GM12878 (cell line): ENCODE data around the gene NELL1.

Experiments used
- HCFC1 ChIP-seq: fragments of 150-350 bp; IDR thresholded peaks from 2 replicates; pipeline ENCODE4 v1.6.1; 2014; ENCODE audit warnings: low read length
- JUND ChIP-seq: IDR thresholded peaks from 2 replicates; pipeline ENCODE4 v1.6.1; 2012; ENCODE audit warnings: low read depth, mild to moderate bottlenecking, low read length, improper control_type of control experiment, moderate library complexity
- POLR2A ChIP-seq: IDR thresholded peaks from 2 replicates; pipeline ENCODE4 v1.6.1; 2011; ENCODE audit warnings: low read depth, mild to moderate bottlenecking, low read length
- TCF7 ChIP-seq: IDR thresholded peaks from 2 replicates; pipeline ENCODE4 v1.6.1; 2014; ENCODE audit warnings: antibody characterized with exemption, borderline replicate concordance
- TF ChIP-seq, protein P1 (sequence below), 3 experiments: IDR thresholded peaks in 2 of 3; conservative IDR thresholded peaks in 1 of 3; 2 replicates each; pipeline ENCODE4 v1.5.1; 2011; ENCODE audit warnings: low read depth in 3 of 3, low read length in 3 of 3, mild to moderate bottlenecking in 3 of 3, control low read depth in 2 of 3, moderate library complexity in 2 of 3, inconsistent platforms in 1 of 3, mixed read lengths in 1 of 3; ENCODE audit not compliant: control insufficient read depth in 2 of 3, insufficient read depth in 1 of 3; ENCODE audit errors: extremely low read depth in 1 of 3

- TF ChIP-seq POLR2A (no peak), JUND (no peak), TCF7 (no peak), HCFC1 (no peak)
- TF ChIP-seq, protein P1, sequence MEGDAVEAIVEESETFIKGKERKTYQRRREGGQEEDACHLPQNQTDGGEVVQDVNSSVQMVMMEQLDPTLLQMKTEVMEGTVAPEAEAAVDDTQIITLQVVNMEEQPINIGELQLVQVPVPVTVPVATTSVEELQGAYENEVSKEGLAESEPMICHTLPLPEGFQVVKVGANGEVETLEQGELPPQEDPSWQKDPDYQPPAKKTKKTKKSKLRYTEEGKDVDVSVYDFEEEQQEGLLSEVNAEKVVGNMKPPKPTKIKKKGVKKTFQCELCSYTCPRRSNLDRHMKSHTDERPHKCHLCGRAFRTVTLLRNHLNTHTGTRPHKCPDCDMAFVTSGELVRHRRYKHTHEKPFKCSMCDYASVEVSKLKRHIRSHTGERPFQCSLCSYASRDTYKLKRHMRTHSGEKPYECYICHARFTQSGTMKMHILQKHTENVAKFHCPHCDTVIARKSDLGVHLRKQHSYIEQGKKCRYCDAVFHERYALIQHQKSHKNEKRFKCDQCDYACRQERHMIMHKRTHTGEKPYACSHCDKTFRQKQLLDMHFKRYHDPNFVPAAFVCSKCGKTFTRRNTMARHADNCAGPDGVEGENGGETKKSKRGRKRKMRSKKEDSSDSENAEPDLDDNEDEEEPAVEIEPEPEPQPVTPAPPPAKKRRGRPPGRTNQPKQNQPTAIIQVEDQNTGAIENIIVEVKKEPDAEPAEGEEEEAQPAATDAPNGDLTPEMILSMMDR (IDR thresholded peaks at IDR 0.05 in 2 of 3, conservative IDR thresholded peaks at IDR 0.05 in 1 of 3; ENCODE audit: control insufficient read depth in 2 of 3, extremely low read depth in 1 of 3, insufficient read depth in 1 of 3, low read depth in 3 of 3, low read length in 3 of 3), result no peak
Measured at GRCh38 chr11:21122523-21122922, 453.1 kb downstream of the NELL1 start.
